SKM-1 treated with dmso at 0.1 percent for 144 hours (cell line): Measurements from ENCODE around the gene ADAT1.

ENCODE experiments used
- DNase-seq: peaks from one replicate; lab custom pipeline; 2025; ENCODE audit not compliant: unreplicated experiment; lab: John Stamatoyannopoulos, UW

Gene ADAT1, protein sequence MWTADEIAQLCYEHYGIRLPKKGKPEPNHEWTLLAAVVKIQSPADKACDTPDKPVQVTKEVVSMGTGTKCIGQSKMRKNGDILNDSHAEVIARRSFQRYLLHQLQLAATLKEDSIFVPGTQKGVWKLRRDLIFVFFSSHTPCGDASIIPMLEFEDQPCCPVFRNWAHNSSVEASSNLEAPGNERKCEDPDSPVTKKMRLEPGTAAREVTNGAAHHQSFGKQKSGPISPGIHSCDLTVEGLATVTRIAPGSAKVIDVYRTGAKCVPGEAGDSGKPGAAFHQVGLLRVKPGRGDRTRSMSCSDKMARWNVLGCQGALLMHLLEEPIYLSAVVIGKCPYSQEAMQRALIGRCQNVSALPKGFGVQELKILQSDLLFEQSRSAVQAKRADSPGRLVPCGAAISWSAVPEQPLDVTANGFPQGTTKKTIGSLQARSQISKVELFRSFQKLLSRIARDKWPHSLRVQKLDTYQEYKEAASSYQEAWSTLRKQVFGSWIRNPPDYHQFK

DNA sequence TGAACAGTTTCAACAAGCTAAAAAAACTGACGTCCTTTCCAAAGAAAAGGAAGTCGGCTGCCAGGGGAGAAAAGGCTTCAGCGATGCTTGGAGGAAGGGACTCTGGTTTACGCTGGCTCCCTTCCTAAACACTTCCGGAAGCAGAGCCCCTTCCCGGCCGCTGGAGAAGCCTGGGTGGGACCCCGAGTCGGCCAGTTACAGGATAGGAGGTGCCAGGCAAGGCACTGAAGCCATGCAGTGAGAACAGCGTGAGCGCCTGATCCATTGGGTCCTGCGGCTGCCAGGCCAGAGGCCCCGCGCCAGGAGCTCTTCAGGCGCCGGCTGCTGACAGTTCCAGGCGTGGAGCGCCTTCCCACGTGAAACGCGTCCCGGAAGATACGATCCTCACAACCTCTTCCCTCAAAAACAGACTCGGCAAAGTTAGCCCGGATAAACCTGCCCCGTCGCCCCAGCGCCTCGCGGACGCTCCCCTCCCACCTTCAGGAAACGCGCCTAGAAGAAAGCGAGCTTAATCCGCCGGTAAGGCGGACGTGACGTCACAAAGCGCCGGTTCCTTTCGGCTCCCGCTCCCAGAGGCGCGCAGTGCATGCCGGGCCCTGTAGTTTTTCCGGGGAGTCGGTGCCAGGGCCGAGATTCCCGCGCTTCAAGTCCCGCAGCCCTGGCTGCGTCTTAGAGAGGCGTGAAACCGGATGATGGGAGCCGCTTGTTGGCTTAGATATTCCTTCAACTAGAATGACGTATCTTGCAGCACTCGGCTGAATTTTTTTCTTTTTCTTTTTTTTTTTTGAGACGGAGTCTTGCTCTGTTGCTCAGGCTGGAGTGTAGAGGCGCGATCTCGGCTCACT is at the start of gene ADAT1:
Gene ADAT1, minus strand, starts transcription at position 521 of the 845 bp plus-strand sequence. CDS start 2,482 bp downstream, outside the sequence.
- peak; percentile 92 for DNase-seq

DNA sequence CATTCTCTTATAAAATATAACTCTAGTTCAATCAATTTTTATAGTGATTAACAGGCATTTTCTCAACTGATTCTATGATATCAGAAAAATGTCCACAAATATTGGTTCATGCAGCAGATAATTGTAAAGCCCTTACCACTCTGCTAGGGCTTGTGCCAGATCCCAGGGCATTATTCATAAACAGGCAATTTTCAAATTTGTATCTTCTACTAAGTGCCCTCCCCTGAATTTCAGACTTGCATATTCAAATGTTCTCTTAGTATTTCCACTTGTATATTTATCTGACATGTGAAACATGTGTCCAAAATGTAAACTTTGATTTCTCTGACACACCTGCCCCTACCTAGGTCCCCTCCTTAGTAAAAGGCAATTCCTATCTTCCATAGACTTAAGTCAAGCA is 44.4 kb upstream of the ADAT1 start:
- no peak for DNase-seq

DNA sequence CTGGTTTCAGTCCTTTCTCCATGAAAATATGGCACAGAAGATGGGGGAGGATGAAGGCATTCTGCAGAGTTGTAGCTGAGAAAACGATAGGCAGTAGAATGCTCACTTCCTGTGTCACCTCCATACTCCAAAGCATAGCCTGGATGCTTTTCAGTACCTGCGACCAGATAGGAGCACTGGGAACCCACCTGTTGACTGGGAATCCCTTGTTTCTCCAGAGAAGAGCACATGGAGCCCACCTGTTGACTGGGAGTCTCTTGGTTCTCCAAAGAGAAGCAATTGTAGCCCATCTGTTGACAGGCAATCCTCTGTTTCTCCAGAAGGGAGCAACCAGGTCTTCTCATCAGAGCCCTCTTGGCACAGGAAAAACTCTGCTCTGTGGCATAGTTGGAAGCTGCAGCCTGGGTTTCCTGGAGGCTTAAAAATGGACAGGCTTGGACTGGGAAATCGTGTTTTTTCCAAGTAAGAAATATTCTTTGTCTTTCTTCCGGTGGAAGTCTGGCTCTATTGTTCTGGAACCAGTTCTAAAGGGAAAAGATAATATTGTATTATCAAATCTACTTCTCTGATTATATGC is 37.7 kb upstream of the ADAT1 start:
- DNase-seq, result no peak

DNA sequence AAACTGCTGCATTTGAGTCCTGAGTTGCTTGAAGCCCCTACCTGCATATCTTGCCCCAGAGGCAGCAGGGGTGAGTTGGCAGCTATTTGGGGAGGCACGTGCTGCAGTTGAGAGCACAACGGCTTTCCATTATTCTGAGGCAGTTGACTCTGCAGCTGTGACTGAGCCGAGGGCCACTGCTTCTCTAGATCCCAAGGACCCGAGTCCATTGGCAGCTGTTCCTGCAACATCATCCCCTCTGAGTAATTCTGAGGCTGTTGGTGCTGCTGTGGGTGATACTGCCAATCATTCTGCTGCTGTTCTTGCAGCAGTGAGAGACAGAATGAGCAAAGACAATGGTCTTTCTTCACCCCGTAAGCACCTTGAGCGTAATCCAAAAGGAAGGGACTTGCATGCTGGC is 37.2 kb upstream of the ADAT1 start:
- no peak for DNase-seq

DNA sequence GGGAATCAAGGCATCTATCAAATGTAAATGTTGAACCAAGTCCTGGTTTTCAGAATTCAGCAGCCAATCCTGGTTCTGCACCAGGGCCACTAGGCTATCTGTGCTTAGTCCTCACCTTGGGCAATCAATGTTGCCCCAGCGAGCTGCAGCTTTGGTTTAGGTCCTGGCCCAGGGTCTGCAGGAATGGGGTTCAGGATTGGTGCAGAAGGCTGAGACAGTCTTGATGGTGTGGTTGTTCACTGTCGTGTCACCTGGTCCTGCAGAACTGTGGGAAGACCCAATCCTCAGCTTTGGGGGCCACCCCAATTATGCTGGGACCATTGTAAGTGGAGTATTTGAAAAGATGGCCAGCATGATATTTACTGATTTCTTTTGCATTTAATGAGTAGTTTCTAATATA is 35.1 kb upstream of the ADAT1 start:
- DNase-seq, result no peak

DNA sequence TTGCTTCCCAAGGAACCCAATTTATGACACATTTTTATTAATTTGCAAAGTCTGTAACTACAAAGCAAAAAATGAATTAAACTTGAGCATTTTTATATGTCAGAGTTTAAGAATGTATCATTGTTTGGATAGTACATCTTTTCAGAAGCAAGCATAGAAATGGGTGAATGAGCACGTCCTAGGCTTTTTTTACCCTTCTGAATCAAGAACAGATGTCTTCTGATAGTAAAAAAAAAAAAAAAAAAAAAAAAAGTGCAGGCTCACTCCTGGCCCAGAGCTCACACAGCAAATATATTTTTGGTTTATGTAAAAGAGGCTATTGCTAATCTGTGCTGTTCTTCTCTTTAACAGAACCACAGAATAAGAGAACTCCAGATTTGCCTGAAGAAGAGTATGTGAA is 30.8 kb upstream of the ADAT1 start:
- no peak for DNase-seq

DNA sequence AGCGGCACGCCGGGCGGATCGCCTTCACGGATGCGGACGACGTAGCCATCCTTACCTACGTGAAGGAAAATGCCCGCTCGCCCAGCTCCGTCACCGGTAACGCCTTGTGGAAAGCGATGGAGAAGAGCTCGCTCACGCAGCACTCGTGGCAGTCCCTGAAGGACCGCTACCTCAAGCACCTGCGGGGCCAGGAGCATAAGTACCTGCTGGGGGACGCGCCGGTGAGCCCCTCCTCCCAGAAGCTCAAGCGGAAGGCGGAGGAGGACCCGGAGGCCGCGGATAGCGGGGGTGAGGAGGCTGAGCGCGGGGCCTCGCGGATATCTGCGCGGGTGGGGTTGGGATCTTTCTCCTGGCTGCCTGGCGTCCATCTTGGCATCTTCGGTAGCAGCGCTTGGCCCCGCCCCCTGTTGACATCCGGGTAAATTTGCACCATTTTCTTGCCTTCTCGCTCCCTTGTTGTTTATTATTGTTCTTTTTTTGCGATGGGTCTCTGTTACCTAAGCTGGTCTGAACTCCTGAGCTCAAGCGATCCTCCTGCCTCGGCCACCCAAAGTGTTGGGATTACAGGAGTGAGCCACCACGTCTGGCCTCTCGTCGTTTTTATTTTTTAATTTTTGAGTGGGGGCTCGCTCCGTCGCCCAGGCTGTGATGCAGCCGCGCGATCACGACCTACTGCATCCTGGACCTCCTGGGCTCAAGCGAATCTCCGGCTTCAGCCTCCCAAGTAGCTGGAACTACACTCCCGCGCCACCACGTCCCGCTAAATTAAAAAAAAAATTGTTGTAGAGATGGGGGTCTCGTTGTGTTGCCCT is 25.4 kb upstream of the ADAT1 start:
- peak; percentile 34 for DNase-seq

DNA sequence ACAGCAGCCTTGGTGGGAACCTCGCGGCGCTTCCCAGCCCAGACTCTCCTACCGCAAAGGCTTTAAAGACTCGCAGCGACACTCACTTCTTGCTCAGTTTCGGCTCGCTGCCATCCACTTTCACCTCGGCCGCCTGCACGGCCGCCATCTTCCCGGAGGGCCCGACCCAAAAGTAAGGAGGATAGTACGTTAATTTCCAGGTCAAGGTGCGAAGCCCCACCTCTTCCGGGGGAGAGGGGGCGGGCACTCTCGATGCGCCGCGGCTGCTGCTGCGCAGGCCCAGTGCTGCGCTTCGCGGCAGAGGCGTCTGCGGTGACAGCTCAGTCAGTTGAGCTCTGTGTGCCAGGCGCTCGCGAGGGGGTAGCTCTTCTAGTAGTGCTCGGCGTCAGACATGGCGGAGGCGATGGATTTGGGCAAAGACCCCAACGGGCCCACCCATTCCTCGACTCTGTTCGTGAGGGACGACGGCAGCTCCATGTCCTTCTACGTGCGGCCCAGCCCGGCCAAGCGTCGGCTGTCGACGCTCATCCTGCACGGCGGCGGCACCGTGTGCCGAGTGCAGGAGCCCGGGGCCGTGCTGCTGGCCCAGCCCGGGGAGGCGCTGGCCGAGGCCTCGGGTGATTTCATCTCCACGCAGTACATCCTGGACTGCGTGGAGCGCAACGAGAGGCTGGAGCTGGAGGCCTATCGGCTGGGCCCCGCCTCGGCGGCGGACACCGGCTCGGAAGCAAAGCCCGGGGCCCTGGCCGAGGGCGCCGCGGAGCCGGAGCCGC is 24.6 kb upstream of the ADAT1 start, which contains the start of the genes KARS1 and TERF2IP:
Gene KARS1, minus strand, starts transcription at position 174 of the 773 bp plus-strand sequence. Its CDS starts 26 bp downstream, at position 148.
Gene TERF2IP, plus strand, starts transcription at position 282 of the 773 bp plus-strand sequence. Its CDS starts 110 bp downstream, at position 392.
- DNase-seq, result peak; percentile 90

DNA sequence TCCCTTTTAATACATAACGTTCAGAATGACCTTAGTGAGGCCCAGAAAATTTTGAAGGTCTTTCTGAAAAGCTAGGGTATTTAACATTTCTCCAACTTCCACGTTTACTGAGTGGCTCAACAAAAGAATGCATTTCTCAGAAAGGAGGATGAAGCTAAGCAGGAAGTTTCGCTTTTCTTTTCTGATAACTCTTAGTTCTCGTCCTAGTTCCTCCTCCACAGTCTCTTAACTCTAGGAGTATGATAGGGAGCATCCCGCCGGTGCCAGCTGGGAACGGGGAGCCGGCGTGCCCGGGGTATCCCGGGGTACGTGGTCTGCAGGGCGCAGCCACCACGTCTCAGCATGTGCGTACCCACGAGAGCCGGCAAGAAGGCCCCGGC is 24.0 kb upstream of the ADAT1 start:
- DNase-seq, result no peak

DNA sequence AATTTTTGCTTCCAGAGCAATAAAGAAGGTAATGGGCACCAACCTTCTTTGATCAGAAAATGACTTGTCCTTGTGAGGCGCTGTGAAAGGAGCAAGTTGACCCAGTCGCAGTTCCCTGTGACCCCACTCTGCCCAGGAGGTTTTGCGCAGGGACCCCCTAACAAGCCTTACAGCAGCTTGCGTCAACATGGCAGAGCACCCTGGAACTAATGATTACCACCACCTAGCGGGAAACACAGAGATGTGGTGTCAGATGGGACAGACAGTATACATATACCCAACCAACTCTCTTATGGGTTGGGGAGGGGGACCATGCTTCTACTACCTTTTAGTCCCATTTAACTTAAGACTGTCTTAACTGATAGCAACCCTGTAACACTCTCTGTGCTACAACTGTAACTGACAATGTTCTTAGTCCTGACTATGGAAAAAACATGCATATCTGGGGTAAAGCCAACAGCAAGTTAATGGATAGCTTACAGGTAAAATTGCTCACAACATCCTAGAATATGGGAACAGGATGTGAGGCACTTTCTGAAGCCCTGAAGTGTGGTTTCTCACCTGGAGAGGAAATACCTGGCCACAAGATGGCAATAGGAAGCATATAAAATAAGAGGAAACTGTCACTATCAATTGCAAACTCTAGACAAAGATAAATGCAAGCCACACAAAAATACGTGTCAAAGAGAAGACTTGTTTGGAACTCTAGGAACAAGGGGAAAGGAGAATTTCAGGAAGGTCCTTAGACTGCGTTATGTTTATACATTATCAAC is 21.3 kb upstream of the ADAT1 start:
- no peak for DNase-seq

DNA sequence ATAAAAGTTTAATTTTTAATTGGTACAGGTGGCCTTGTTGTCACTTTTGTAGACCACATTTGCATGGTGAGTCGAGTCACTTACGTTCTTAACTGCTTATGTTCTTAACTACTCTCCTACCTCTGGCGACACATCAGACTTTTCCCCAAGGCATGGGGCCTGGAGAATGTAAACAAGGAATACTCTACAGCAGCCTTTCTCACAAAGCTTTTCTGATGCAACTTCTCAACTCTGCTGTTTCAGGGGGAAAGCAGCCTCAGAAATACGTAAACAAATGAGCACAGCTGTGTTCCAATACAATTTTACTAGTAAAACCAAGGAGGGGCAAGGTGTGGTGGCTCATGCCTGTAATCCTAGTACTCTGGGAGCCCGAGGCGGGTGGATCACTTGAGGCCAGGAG is 17.5 kb upstream of the ADAT1 start:
- no peak for DNase-seq

DNA sequence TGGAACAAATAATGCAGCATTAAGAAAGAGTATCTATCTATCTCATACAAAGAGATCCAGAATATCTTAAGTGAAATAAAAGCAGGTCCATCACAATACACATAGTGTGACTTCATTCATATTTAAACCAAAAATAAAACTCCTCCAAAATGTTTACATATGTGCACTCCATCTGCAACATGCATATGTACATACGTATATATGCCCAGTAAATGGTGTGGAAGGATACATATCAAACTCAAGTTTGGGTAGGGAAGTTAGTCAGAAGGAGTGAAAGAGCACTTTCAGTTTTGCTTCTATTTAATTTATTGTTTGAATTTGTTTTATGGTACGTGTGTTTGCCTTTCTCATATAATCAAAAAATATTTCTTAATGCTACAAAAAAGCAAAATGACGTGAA is 12.0 kb upstream of the ADAT1 start:
- DNase-seq, result no peak

DNA sequence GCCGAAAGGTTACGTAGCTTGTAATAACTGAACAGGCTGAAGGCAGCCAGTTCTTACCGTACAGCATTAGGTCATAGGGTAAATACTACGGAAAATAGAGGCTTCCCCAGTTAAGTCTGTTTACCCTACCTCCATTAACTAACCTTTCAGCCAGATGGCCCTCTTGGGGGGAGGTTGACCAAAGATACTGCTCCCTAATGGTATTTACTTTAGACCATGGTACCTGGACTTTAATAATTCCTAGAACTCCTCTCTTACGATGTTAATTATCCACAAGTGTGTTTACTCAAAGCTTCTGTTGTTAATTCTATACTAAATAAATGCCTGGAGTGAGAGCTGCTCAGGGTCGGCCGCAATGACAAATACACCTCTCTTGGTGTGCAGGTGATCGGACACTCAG is 9.8 kb upstream of the ADAT1 start:
- no peak for DNase-seq

DNA sequence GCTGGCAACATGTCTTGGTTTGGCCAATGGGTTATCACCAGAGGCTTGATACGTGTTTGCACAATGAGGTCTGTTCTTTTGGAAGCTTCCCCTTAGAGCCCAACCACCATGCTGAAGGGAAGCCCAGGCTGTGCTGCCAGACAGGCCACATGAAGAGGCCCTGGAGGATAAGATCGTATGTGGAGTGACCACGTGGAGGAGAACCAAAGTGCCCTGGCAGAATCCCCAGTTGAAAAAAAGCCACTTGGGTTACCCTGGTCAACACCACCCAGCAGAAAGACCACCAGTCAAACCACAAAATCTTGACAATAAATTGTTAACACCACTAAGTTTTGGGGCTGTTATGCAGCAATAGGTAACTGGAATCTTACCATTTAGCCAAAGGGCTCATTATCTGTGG is 7.0 kb upstream of the ADAT1 start:
- DNase-seq, result no peak

DNA sequence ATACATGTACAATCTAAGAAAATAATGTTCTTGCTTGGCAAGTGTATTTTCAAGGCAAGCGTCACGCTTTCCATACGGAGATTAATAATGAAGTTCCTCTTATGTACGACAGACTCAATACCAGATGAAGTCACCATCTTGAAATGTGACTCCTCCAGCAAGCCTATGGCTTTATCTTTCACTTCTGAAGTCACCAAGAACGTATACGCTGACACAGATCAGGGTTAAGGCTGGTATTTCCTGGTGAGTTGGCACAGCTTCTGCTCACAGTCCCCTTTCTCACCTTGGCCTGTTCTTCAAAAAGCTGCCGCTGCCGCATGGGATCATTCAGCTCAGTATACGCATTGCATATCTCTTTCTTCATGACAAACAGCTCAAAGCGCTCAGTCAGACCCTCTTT is 6.1 kb upstream of the ADAT1 start:
- DNase-seq, result no peak

DNA sequence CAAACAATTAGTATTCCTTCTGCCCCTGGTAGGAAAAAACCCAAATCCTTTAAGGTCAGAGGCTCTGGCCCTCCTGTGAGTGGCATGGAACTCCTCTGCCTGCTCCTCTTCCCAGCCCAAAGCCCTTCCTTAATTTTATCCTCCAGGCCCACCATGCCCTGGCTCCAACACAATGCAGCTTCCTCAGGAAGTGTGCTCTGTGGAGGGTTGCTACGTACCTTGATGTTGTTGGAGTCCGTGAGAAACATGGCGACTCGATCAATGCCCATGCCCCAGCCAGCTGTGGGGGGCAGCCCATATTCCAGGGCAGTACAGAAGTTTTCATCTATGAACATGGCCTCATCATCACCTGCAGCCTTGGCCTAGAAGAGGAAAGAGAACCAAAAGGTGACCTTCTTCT is 5.3 kb upstream of the ADAT1 start:
- no peak for DNase-seq

DNA sequence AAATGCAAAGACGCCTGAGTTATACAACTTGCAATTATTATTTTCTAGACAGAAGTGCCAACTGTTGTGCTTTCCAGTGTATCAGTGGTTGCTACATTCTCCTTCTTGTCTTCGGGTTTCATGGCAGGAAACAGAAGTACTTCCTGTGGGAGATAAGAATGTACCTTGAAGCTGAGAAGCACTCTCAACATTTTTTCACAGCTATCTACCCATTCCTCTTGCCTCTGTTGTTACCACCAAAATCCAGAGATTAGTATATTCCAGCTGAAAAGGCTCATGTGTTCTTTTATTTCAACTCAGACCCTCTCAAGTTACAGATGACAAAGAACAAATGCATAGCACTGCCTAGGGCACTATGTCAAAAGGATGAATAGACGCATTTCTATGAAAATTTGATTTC is 4.8 kb upstream of the ADAT1 start:
- DNase-seq, result peak; percentile 51

DNA sequence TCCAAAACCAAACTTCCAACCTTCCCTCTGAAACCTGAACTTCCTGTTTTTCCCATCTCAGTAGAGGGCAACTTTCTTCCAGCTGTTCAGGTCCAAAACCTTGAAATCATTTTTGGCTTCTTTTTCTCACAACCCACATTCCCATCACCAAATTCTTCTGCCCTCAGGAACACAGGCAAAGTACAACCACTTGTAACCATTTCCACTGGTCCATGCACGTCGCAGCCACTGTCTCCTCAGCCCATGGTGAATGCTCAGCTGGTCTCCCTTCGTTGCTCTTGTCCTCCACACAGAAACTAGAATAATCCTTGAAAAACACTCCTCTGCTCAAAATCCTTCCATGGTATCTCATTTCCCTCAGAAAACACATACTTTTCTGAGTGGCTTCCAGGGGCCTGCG is 3.7 kb upstream of the ADAT1 start:
- DNase-seq, result no peak

DNA sequence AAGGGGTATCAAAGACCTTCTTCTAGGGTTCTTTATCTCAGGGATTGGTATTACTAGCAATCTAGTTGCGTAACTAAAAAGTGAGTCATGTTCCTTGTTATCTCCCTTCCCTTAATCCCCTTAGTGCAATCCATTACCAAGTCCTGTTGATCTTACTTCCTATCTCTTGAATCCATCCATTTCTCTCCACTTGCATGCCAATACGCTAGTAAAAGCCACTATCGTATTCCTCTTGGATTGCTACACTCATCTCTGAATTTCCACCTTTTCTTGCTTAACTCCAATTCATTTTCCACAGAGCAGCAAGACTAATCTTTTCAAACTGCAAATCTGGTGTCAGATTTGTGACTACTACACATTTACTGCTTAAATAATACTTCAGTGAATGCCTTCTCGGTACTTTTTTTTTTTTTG is 1.8 kb upstream of the ADAT1 start:
- DNase-seq, result peak; percentile 29
